SH-SY5Y (cell line): ENCODE data around the gene STOM.

Source experiments
- GATA2 ChIP-seq: IDR thresholded peaks from 2 replicates; pipeline ENCODE4 v1.6.1; 2011; ENCODE audit warnings: mild to moderate bottlenecking, low read depth, low read length
- GATA3 ChIP-seq: IDR thresholded peaks from 2 replicates; pipeline ENCODE4 v1.6.1; 2011; ENCODE audit warnings: low read depth, mild to moderate bottlenecking, low read length, moderate library complexity

- TF ChIP-seq GATA3 (no peak), GATA2 (no peak)
Observed at GRCh38 chr9:121296213-121297127, 73.6 kb downstream of the STOM start.
